Transverse colon (tissue), 4 donors: ENCODE measurements around the gene PDE10A. TPM values are rescaled to one million over a fixed set of nuclear protein-coding genes. Genes with fewer than 3 reads are reported as not detected.

Source experiments
- DNase-seq: peaks from one replicate; pipeline ENCODE4 v3.0.0-alpha.2; 2019
- H3K27ac ChIP-seq, 4 donors: fragments of 200-600 bp; sonication (generic); 2 replicates each; pipeline ENCODE4 v1.5.1; 2016 to 2018; ENCODE audit warnings: inconsistent platforms in 4 of 4
- H3K27me3 ChIP-seq: fragments of 200-600 bp; sonication (generic); 2 replicates; pipeline ENCODE4 v1.5.1; 2017; ENCODE audit warnings: inconsistent platforms
- H3K36me3 ChIP-seq, 4 donors: fragments of 200-600 bp; sonication (generic); 2 replicates each; pipeline ENCODE4 v1.5.1; 2017 to 2019; ENCODE audit warnings: inconsistent platforms in 4 of 4
- H3K4me1 ChIP-seq, 4 donors: fragments of 200-600 bp; sonication (generic); 2 replicates each; pipeline ENCODE4 v1.5.1; 2017 to 2020; ENCODE audit warnings: inconsistent platforms in 4 of 4
- H3K4me3 ChIP-seq, 4 donors: fragments of 200-600 bp; sonication (generic); 1 replicate in 1 of 4; 2 replicates in 3 of 4; pipeline versions ENCODE4 v1.5.1 to v1.6.1; 2017 to 2019; ENCODE audit warnings: inconsistent platforms in 4 of 4
- H3K9me3 ChIP-seq, 2 donors: fragments of 200-600 bp; sonication (generic); 2 replicates each; pipeline ENCODE4 v1.5.1; 2017 to 2019; ENCODE audit warnings: inconsistent platforms in 2 of 2
- CTCF ChIP-seq, 5 experiments: fragments of 200-600 bp in 3 of 5; fragments of 450-650 bp in 2 of 5; sonication (generic) in 3 of 5; IDR thresholded peaks; 1 replicate in 2 of 5; 2 replicates in 3 of 5; pipeline ENCODE4 v1.5.1; 2016 to 2017; ENCODE audit warnings: antibody characterized with exemption in 5 of 5, inconsistent platforms in 3 of 5, mild to moderate bottlenecking in 2 of 5, moderate library complexity in 1 of 5
- EP300 ChIP-seq: sonication (generic); formaldehyde crosslinking; IDR thresholded peaks from one replicate; pipeline ENCODE4 v1.6.1; 2017; ENCODE audit warnings: antibody characterized with exemption, low read depth
- POLR2A ChIP-seq: fragments of 450-650 bp; IDR thresholded peaks from one replicate; pipeline ENCODE4 v1.6.1; 2016; ENCODE audit warnings: antibody characterized with exemption, mild to moderate bottlenecking, moderate library complexity
- POLR2AphosphoS5 ChIP-seq, 3 donors: sonication (generic); formaldehyde crosslinking; IDR thresholded peaks; one replicate each; pipeline ENCODE4 v1.6.1; 2016; ENCODE audit warnings: antibody characterized with exemption in 3 of 3
- WGBS, 2 donors: methylation state at CpG; one replicate each; pipeline ENCODE4 v1.1.5; 2018; ENCODE audit warnings: low coverage in 1 of 2; 5-methylcytosine and 5-hydroxymethylcytosine counted together
- in situ Hi-C, 4 donors: fragments of 200-750 bp; cut with MboI; loops; one replicate each; pipeline versions ENCODE4 v1.15.0 to v1.15.1; 2017; ENCODE audit warnings: low sequenced_read_pairs in 3 of 4, low pct_ligation_motif_present in 1 of 4, low pct_unique_long_range_greater_than_20kb in 1 of 4
- intact Hi-C: fragments of 100-400 bp; cut with DNase I; formaldehyde crosslinking; loops from one replicate; pipeline ENCODE4 v1.15.1; 2023; ENCODE audit warnings: low total_unique reads
- total RNA-seq, 4 donors: library from RNA; depleted of rRNA; stranded (reverse); fragments of >200 nt; gene quantifications; one replicate each; pipeline ENCODE4 v1.1.0, GENCODE V29; 2016

Gene PDE10A
- total RNA-seq, 4 donors from 2014 or later: 1.4 to 15.3 (median 4.3) TPM

- DNase-seq: no peak
- intact Hi-C loops: no loop called here
- in situ Hi-C loops: no loop called here
- no peaks in the 10 kb centered on the region for H3K9me3 ChIP-seq
- 74 to 76% methylated on average over 4 to 6 of the region's 6 CpGs for WGBS, 2 donors
- no peak overlapping the region for H3K27ac ChIP-seq
- peaks cover 48% of the 10 kb centered on the region for H3K27me3 ChIP-seq
- H3K36me3 ChIP-seq: no peaks in the 10 kb centered on the region
- H3K4me3 ChIP-seq: no peak overlapping the region
- TF ChIP-seq CTCF (IDR thresholded peaks at IDR 0.05) (no peak), EP300 (no peak), POLR2AphosphoS5 (IDR thresholded peaks at IDR 0.05) (no peak), POLR2A (no peak)
- no peaks in the 10 kb centered on the region for H3K4me1 ChIP-seq
Observed at GRCh38 chr6:165671222-165671768, 8.3 kb upstream of the PDE10A start.

GRCh38 chr6:165668951-165669350, 5.9 kb upstream of the PDE10A start:
- TF ChIP-seq EP300 (no peak), POLR2AphosphoS5 (IDR thresholded peaks at IDR 0.05) (no peak)
- no peak overlapping the region for H3K4me3 ChIP-seq
- in situ Hi-C loops: no loop called here
- H3K9me3 ChIP-seq: no peaks in the 10 kb centered on the region
- no peak for DNase-seq
- H3K27ac ChIP-seq: no peak overlapping the region
- intact Hi-C loops: no loop called here
- peaks cover 0 to 8% (median 5%) of the 10 kb centered on the region in 4 donors for H3K4me1 ChIP-seq
- peaks cover 72% of the 10 kb centered on the region for H3K27me3 ChIP-seq
- WGBS, 2 donors: 54 to 81% methylated on average over 3 to 8 of the region's 8 CpGs
- H3K36me3 ChIP-seq: no peaks in the 10 kb centered on the region

- no peak overlapping the region for H3K27ac ChIP-seq
- intact Hi-C loops (no loop called here), in situ Hi-C loops (no loop called here)
- no peak for TF ChIP-seq POLR2A
- TF ChIP-seq EP300: no peak
- no peak for TF ChIP-seq POLR2AphosphoS5 (IDR thresholded peaks at IDR 0.05)
- TF ChIP-seq CTCF (IDR thresholded peaks at IDR 0.05): no peak
- 14 to 17% methylated on average over 3 to 4 of the region's 4 CpGs for WGBS, 2 donors
- no peaks in the 10 kb centered on the region for H3K9me3 ChIP-seq
- peaks cover 6 to 28% (median 23%) of the 10 kb centered on the region in 4 donors for H3K4me1 ChIP-seq
- no peak for DNase-seq
- H3K4me3 ChIP-seq: no peak overlapping the region
- H3K36me3 ChIP-seq: no peaks in the 10 kb centered on the region
- peaks cover 92% of the 10 kb centered on the region for H3K27me3 ChIP-seq
Observed at GRCh38 chr6:165665384-165665672, 2.3 kb upstream of the PDE10A start.

- no peak for DNase-seq
- intact Hi-C loops: no loop called here
- peaks cover 92% of the 10 kb centered on the region for H3K27me3 ChIP-seq
- no peaks in the 10 kb centered on the region for H3K9me3 ChIP-seq
- TF ChIP-seq CTCF (IDR thresholded peaks at IDR 0.05) (no peak), POLR2A (no peak), EP300 (no peak), POLR2AphosphoS5 (IDR thresholded peaks at IDR 0.05) (no peak)
- WGBS, 2 donors: 11 to 22% methylated on average over 19 to 25 of the region's 25 CpGs
- no peaks in the 10 kb centered on the region for H3K36me3 ChIP-seq
- peaks cover 6 to 29% (median 25%) of the 10 kb centered on the region in 4 donors for H3K4me1 ChIP-seq
- no peak overlapping the region for H3K4me3 ChIP-seq
- no peak overlapping the region for H3K27ac ChIP-seq
- in situ Hi-C loops: no loop called here
Observed at GRCh38 chr6:165664559-165665383, 1.7 kb upstream of the PDE10A start.
